Effector memory CD8-positive, alpha-beta T cell (primary cell): ENCODE measurements around the gene FCSK.

Source experiments
- ATAC-seq: fragments of 150-1000 bp; cut with Tn5 transposase; replicated peaks from 2 replicates; pipeline ENCODE4 v1.10.0; 2021; ENCODE audit warnings: mild to moderate bottlenecking, moderate library complexity
- DNase-seq, 3 experiments: peaks; one replicate each; pipeline ENCODE4 v3.0.0; 2021
- H3K27ac Mint-ChIP-seq, 2 donors: one replicate each; pipeline ENCODE4 v1.8.0; 2022; ENCODE audit warnings: mild to moderate bottlenecking in 2 of 2, mixed read lengths in 2 of 2, moderate library complexity in 2 of 2
- H3K27me3 Mint-ChIP-seq, 2 donors: one replicate each; pipeline ENCODE4 v1.8.0; 2022; ENCODE audit warnings: mixed read lengths in 2 of 2
- H3K36me3 Mint-ChIP-seq: one replicate; pipeline ENCODE4 v1.8.0; 2022; ENCODE audit warnings: mild to moderate bottlenecking, moderate library complexity, mixed read lengths; ENCODE audit not compliant: insufficient read depth
- H3K4me1 Mint-ChIP-seq, 2 donors: one replicate each; pipeline ENCODE4 v1.8.0; 2022; ENCODE audit warnings: low read depth in 2 of 2, mixed read lengths in 2 of 2
- H3K4me3 Mint-ChIP-seq, 2 donors: one replicate each; pipeline ENCODE4 v1.8.0; 2022; ENCODE audit warnings: mild to moderate bottlenecking in 2 of 2, mixed read lengths in 2 of 2, moderate library complexity in 2 of 2
- H3K9me3 Mint-ChIP-seq, 2 donors: one replicate each; pipeline ENCODE4 v1.8.0; 2022; ENCODE audit warnings: mixed read lengths in 2 of 2

The FCSK gene

DNA sequence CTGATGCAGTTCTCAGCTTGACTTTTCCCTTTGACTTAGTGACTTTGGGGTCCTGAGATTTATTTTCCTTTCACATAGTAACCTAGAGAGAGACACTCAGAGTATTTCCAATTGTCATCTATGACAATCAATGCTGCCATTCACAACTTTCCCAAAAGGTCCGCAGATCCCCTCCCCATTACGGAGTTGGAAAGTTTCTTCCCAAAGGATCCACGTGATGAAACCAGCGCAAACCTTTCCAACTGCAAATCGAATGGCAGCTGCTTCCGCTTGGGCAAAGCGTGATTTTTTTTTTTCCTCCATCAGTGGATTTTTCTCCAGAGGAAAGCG, 538 bp upstream of the FCSK start:
- peak overlapping the region; percentile 89 to 92 for H3K27ac Mint-ChIP-seq
- ATAC-seq, result peak; percentile 2

DNA sequence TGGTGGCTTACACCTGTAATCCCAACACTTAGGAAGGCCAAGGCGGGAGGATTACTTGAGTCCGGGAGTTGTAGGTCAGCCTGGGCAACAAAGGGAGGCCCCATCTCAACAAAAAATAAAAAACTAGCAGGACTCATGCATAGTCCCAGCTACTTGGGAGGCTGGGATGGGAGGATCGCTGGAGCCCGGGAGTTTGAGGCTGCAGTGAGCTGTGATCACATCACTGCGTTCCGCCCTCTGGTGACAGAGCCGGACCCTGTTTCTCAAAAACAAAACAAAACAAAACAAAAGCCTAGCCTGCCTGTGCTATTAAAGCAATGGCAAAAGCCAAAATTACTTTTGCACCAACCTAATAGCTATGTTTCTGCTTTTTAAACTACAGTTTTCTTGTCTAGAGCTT, 1.5 kb downstream of the FCSK start:
- DNase-seq (no peak), ATAC-seq (no peak)
- Mint-ChIP-seq H3K9me3 (no peaks in the 10 kb centered on the region), H3K4me1 (peaks cover 12 to 20% of the 10 kb centered on the region in 2 donors), H3K27me3 (no peaks in the 10 kb centered on the region), H3K4me3 (peak overlapping the region in 1 of 2 donors; percentile 85), H3K36me3 (peaks cover under 1% of the 10 kb centered on the region), H3K27ac (no peak overlapping the region)

More for the DNA sequence above, 538 bp upstream of the FCSK start:
- Mint-ChIP-seq H3K4me1 (peaks cover 15 to 20% of the 10 kb centered on the region in 2 donors), H3K9me3 (no peaks in the 10 kb centered on the region), H3K36me3 (no peaks in the 10 kb centered on the region), H3K4me3 (peak overlapping the region; percentile 85 to 94), H3K27me3 (no peaks in the 10 kb centered on the region)
- no peak for DNase-seq

- Mint-ChIP-seq H3K4me3 (no peak overlapping the region), H3K36me3 (peaks cover 3% of the 10 kb centered on the region)
- ATAC-seq, result no peak
These were observed 3.2 kb downstream of the FCSK start for GRCh38 chr16:70457446-70458166.

GRCh38 chr16:70460737-70461261, 6.4 kb downstream of the FCSK start:
- ATAC-seq (no peak), DNase-seq (no peak)
- Mint-ChIP-seq H3K36me3 (peaks cover 15% of the 10 kb centered on the region), H3K9me3 (no peaks in the 10 kb centered on the region), H3K27ac (no peak overlapping the region), H3K27me3 (no peaks in the 10 kb centered on the region), H3K4me1 (peaks cover 4 to 5% of the 10 kb centered on the region in 2 donors), H3K4me3 (no peak overlapping the region)

More at GRCh38 chr16:70457446-70458166, 3.2 kb downstream of the FCSK start:
- DNase-seq, result no peak
- H3K9me3 Mint-ChIP-seq, result no peaks in the 10 kb centered on the region
- H3K27ac Mint-ChIP-seq, result no peak overlapping the region
- H3K27me3 Mint-ChIP-seq, result no peaks in the 10 kb centered on the region
- peaks cover 15 to 20% of the 10 kb centered on the region in 2 donors for H3K4me1 Mint-ChIP-seq

DNA sequence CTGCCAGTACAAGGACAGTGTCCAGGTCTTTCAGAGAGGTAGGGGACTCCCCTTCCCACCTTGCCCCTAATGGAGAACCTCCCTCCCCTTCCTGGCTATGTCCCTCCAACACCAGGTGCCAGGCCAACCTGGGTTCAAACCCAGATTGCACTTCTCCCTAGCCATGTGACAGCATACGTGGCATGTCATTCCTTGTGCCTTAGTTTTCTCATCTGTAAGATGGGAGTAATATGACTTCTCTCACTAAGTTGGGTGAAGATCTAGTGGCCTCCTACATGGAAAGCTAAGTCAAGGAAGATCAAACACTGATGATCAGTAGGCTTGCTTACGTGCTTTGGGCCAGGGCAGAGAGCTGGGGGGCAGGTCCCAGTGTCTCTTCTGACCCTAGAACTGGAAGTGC, 8.8 kb downstream of the FCSK start:
- Mint-ChIP-seq H3K4me1 (peaks cover 0 to 3% of the 10 kb centered on the region in 2 donors), H3K27me3 (no peaks in the 10 kb centered on the region), H3K27ac (no peak overlapping the region), H3K4me3 (no peak overlapping the region), H3K36me3 (peaks cover 15% of the 10 kb centered on the region), H3K9me3 (no peaks in the 10 kb centered on the region)
- DNase-seq (no peak), ATAC-seq (no peak)

GRCh38 chr16:70465999-70466804, 11.8 kb downstream of the FCSK start:
- no peak for ATAC-seq

DNA sequence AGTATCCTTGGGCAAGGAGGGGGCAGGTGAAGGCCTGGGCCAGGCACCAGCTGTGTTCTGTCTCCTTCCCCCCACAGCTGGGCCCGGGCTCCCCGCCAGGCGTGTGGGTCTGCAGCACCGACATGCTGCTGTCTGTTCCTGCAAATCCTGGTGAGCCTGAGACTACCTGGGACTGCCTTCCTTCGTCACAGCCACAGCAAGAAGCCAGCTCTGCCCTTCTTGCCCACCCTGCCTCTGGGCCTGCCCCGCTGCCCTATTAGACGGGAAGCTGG, 12.3 kb downstream of the FCSK start:
- no peak overlapping the region for H3K27ac Mint-ChIP-seq
- no peaks in the 10 kb centered on the region for H3K27me3 Mint-ChIP-seq
- DNase-seq (no peak), ATAC-seq (no peak)
- H3K36me3 Mint-ChIP-seq, result peaks cover 12% of the 10 kb centered on the region
- no peaks in the 10 kb centered on the region for H3K9me3 Mint-ChIP-seq
- peaks cover 0 to 5% of the 10 kb centered on the region in 2 donors for H3K4me1 Mint-ChIP-seq
- no peak overlapping the region for H3K4me3 Mint-ChIP-seq

More at GRCh38 chr16:70465999-70466804, 11.8 kb downstream of the FCSK start:
- H3K27me3 Mint-ChIP-seq, result no peaks in the 10 kb centered on the region
- no peak overlapping the region for H3K27ac Mint-ChIP-seq
- H3K36me3 Mint-ChIP-seq, result peaks cover 12% of the 10 kb centered on the region
- DNase-seq, result no peak
- peaks cover 0 to 7% of the 10 kb centered on the region in 2 donors for H3K4me1 Mint-ChIP-seq
- H3K9me3 Mint-ChIP-seq, result no peaks in the 10 kb centered on the region
- H3K4me3 Mint-ChIP-seq, result no peak overlapping the region

DNA sequence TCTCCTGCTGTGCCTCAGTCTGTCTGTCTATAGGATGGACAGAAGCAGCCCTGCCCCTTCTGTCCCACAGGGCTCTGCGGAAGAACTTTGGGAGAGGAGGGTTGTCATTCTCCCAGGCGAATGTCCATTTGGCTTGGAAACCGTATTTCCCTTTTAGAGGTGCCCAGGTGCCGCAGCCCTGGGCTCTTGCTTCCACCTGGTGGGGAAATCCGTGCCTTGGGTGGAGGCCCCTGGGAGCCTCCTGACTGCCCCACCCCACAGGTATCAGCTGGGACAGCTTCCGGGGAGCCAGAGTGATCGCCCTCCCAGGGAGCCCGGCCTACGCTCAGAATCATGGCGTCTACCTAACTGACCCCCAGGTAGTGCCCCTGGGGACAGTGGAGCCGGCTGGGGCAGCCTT, 12.7 kb downstream of the FCSK start:
- Mint-ChIP-seq H3K4me1 (peaks cover 0 to 4% of the 10 kb centered on the region in 2 donors), H3K9me3 (no peaks in the 10 kb centered on the region), H3K27me3 (no peaks in the 10 kb centered on the region), H3K36me3 (peaks cover 12% of the 10 kb centered on the region), H3K27ac (no peak overlapping the region), H3K4me3 (no peak overlapping the region)
- ATAC-seq, result no peak
- no peak for DNase-seq

- DNase-seq (no peak), ATAC-seq (no peak)
- peak overlapping the region in 1 of 2 donors; percentile 60 for H3K27ac Mint-ChIP-seq
- no peak overlapping the region for H3K4me3 Mint-ChIP-seq
- H3K36me3 Mint-ChIP-seq, result peaks cover 12% of the 10 kb centered on the region
- H3K4me1 Mint-ChIP-seq, result peaks cover 0 to 4% of the 10 kb centered on the region in 2 donors
- no peaks in the 10 kb centered on the region for H3K27me3 Mint-ChIP-seq
- H3K9me3 Mint-ChIP-seq, result no peaks in the 10 kb centered on the region
These were observed 13.2 kb downstream of the FCSK start for GRCh38 chr16:70467608-70468007.

GRCh38 chr16:70468776-70469525, 14.6 kb downstream of the FCSK start:
- H3K27ac Mint-ChIP-seq, result no peak overlapping the region
- H3K9me3 Mint-ChIP-seq, result no peaks in the 10 kb centered on the region
- no peaks in the 10 kb centered on the region for H3K27me3 Mint-ChIP-seq
- ATAC-seq (no peak), DNase-seq (no peak)
- no peak overlapping the region for H3K4me3 Mint-ChIP-seq
- H3K4me1 Mint-ChIP-seq, result peaks cover 0 to 4% of the 10 kb centered on the region in 2 donors
- peaks cover 14% of the 10 kb centered on the region for H3K36me3 Mint-ChIP-seq

DNA sequence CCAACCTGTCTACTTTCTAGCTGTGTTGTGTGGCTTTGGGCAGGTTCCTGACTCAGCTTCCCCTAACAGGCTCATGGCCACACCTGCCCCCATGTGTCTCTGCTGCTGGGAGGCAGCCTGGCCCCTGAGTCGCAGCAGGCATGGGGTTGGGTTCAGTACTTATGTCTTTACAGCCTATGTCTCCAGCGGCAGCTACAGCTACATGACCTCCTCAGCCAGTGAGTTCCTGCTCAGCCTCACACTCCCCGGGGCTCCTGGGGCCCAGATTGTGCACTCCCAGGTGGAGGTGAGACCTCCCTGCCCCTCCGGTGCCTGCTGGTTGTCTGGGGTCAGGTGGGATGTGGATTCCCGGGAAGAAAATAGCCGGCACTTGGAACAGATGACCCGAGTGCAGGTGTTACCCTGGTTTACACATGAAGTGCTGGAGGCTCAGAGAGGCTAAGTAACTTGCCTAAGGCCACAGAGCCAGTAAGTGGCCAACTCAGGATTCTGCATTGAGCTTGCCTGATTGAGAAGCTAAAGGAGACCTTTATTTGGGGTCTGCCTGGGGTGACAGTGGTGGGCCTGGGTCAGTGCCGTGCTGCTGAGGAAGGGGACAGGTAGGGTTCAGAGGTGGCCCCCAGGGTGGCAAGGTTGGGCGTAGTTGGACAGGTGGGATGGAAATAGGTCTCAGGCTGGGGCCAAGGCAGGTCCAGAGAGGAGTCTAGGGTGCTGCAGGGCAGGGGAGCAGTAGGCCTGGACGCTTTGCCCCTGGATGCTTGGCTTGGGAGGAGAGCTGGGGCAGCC, 15.9 kb downstream of the FCSK start:
- peaks cover 0 to 4% of the 10 kb centered on the region in 2 donors for H3K4me1 Mint-ChIP-seq
- peaks cover 5% of the 10 kb centered on the region for H3K36me3 Mint-ChIP-seq
- DNase-seq (no peak), ATAC-seq (no peak)
- H3K9me3 Mint-ChIP-seq, result no peaks in the 10 kb centered on the region
- no peak overlapping the region for H3K4me3 Mint-ChIP-seq
- peak overlapping the region; percentile 83 to 85 for H3K27ac Mint-ChIP-seq
- H3K27me3 Mint-ChIP-seq, result no peaks in the 10 kb centered on the region

DNA sequence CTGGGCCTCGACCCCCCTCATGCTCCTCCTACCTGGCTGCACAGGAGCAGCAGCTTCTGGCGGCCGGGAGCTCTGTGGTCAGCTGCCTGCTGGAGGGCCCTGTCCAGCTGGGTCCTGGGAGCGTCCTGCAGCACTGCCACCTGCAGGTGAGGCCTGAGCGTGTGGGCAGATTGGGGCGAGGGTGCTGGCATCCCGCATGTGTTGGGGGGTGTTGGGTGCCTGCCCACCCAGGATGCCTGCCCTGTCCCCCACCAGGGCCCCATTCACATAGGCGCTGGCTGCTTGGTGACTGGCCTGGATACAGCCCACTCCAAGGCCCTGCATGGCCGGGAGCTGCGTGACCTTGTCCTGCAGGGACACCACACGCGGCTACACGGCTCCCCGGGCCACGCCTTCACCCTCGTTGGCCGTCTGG, 16.5 kb downstream of the FCSK start:
- DNase-seq, result no peak
- ATAC-seq, result no peak
- peaks cover 5% of the 10 kb centered on the region for H3K36me3 Mint-ChIP-seq
- peaks cover 0 to 4% of the 10 kb centered on the region in 2 donors for H3K4me1 Mint-ChIP-seq
- H3K9me3 Mint-ChIP-seq, result no peaks in the 10 kb centered on the region
- H3K27me3 Mint-ChIP-seq, result no peaks in the 10 kb centered on the region
- no peak overlapping the region for H3K4me3 Mint-ChIP-seq
- peak overlapping the region; percentile 83 to 85 for H3K27ac Mint-ChIP-seq
